GM19099 (cell line): Measurements from ENCODE around the gene FGF14.

Source experiments
- POLR2A ChIP-seq: IDR thresholded peaks from 3 replicates; pipeline ENCODE4 v1.6.1; 2011; ENCODE audit warnings: low read depth; ENCODE audit not compliant: insufficient read length; ENCODE audit errors: extremely low read depth

The FGF14 gene

DNA sequence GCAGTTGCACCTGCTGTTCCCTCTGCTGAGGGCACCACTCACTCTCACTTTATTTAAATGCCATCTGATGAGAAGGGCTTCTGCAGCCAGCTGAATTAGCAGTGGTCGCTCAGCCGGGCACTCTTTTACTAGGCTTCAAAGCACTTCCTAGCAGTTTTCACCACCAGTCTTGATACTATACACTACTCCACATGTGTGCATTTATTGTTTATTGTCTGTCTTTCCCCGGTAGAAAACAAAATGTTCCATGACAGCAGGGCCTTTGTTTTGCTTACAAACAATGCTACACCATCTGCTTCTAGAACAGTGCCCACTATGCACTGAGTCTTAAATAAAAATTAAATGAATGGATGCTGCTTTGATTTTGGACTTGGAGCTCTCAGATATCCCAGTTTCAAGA is 404.9 kb downstream of the FGF14 start:
- TF ChIP-seq POLR2A: no peak

DNA sequence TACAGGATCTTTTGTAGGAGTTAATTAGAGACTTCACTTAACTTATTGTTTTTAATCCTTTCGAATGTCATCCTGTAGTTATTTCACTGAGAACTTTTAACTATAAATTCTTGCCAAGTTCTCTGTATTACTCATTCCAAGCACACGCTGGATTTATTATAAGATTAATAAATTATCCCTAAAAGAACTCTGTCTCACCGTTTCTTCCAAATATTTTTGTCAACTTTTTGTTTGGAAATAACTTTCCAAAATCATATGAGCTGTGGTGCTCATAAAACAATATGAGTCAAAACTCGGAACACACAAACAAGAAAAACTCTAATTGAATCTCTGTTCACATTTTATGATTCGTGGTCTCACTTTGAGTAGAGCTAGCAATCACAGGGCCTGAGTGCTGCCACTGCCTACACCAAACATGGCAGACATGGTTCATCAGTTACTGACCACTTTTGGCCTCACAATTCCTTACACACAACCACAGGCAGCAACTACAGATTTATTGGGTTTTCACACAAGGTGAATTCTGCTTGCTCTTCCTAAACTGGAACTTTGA is 412.0 kb downstream of the FGF14 start:
- no peak for TF ChIP-seq POLR2A

DNA sequence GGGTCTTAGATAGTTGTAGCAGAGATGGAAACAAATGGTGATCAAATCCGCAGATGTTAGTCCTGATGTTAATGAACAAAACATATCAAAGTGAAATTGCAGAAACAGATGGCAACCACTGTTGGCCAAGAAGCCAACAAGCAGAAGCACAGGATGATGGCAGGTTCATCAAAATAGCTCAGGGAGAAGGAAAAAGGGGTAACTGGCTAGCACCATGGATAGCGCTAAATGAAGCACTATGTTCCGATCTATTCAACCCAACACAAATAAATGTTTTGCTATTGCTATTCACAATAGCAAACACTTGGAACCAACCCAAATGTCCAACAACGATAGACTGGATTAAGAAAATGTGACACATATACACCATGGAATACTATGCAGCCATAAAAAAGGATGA is 413.7 kb downstream of the FGF14 start:
- no peak for TF ChIP-seq POLR2A

DNA sequence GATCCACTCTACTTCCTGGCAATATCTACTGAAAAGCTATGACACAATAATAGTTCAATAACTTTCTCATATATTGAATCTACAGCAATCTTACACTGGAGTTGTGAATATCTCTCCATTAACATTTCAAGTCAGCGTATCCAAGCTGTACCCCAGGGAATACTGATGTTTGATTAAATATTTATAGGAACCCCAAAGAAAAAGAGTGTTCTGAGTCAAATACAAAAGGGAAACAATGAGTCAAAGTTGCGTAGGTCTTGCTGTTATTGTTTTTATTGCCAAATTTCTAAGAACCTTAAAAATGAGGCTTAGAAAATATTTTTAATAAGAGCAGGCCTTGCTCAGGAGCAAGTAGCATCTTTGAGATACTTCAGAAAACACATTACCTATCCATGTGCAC is 415.5 kb downstream of the FGF14 start:
- TF ChIP-seq POLR2A: no peak

DNA sequence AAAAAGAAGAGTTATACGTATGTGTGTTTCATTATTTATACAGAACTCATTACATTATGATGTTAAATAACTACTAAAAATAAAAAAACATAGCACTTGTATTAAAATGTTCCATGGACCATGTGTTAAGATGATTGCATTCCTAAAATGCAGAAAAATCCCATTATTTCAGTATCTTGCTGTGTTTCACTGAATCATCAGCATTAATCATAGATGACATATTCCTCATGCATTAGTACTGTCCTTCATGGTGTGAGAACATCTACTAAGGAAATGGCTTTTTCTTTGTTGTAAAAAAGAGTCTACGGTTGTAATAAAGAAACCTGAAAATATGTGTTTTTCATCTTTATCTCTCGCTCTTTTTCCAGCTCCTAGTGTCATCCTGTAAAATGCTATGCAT is 416.5 kb downstream of the FGF14 start:
- no peak for TF ChIP-seq POLR2A

DNA sequence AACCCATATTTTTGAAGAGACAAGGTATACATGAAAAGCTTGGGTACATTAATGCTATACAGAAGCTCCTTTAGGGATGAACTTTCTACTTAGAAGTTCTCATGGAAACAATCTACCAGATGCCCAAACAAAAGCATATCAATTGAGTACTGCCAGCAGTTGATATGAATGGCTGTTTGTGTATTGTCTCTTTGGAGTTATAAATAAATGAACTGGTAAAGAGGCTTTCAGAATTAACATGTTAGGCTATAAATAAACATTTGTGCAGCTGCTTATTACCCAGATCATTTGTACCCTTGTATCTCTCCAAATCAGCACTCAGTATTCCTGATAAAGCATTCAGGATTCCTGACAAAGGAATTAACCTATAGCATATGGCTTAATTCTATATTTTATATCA is 418.9 kb downstream of the FGF14 start:
- no peak for TF ChIP-seq POLR2A

DNA sequence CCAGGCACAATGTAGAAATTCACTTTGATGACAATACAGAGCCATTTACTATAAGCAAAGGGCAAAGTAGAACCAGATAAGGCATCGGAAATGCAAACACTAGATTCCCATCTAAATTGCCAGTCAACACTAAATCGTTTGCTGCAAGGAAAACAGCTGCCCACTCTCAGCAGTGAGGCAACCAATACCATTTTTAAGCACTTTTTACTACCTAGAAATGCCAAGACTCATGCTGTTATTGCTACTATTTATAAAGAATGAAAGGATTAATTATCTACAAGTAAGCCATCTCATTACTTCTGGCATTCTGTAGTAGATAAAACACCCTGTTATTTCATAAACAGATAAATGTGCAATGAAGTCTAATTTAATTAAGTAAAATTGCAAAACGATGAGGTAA is 422.0 kb downstream of the FGF14 start:
- no peak for TF ChIP-seq POLR2A

DNA sequence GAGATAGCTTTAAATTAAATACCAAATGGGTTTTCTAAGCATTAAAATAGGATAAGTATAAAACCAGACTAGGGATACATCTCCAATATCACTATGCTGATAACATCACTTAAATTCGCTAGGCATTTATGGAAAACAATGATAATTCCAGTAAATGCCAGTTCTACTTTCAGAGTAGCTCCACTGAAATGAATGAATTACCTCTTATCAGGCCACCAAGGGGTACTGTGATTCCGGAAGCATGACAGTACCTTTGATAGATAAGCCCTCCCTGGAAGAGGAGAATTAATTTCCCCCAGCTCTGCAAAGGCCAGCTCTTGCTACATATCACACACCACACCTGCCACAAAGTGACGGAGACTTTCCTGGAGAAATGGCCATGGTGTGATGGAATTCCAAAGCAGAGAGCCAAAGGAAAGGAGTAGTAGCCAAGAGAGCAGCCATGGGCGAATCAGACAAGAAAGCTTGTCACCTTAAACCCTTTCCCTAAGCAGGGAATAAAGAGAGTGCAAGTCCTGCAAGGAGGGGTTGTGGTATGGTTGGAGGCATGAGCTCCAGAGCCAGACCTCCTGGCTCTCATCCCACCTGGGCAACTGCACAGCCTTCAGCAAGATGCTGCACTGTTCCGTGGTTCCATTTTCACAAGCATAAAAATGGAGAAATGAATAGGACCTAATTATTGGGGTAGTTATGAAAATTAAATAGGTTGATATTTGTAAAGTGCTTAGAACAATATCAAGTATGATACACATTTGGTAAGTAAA is 423.1 kb downstream of the FGF14 start:
- no peak for TF ChIP-seq POLR2A

DNA sequence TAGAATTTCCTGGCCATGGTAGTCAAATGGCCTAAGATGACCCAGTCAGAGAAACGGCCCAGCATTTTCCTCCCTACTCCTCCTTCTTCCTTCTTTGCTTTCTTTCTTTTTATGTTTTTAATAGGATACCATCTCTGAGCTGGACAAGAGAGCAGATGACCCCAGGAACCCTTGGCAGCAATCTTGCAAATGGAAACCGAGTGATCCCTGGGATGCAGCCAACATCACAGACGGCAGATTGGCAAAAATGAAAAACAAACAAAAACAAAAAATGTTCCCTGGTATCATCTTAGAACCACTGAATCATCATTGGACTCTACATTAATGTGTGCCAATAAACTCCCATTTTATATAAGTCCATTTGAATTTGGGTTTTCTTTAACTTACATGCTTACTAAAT is 424.4 kb downstream of the FGF14 start:
- TF ChIP-seq POLR2A: no peak

DNA sequence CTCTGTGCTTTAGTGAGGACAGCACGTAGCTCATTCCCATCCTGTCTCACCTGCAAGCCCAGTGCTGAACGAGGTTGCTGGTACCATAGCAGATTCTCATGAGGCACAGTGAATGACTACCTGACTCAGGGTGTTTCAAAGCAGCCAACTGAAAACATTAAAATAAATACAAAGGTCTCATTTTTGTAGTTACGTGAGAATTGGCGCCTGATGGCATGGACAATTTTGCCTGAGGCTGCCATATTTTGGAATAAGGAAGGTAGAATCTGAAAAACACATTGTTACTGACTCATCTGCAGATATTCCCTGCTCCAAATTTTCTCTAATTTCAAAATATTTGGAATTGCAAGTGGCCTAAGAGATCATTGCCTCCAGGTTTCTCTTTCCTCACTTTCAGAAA is 429.7 kb downstream of the FGF14 start:
- no peak for TF ChIP-seq POLR2A

DNA sequence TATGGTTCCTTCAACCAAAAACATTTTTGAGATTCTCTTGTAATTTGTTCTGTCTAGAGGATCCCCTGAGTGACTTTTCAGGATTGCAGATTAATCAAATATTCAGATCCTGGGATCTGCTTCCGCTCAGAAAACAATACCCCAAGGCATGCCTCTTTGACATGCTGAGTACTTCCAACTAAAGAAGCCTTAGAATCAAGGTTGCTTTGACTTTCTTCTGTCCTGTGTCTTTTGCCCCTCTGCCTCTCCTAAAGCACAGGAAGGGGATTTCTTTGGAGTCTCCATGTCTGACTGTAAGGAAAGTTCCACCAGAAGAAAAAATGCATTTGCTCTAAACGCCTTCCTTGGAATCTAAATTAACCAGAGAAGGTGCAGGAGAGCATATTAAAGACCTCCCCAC is 431.5 kb downstream of the FGF14 start:
- no peak for TF ChIP-seq POLR2A

DNA sequence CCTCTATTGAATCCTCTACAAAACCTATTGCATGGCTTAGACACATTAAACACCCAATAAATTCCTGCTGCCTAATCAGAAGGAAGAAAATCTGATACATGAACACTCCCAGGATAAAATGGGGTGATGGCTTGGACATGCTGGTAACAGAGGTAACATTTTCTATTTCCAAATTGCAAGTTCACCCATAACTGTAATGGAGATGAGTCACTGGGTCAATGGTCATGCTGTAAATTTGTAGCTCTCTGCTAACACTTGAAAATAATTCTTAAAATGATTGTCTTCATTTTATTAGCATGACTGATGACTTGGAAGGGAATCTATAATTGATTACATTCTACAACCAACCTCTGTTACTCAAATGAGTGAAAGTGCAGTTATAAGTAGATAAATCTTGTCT is 434.1 kb downstream of the FGF14 start:
- TF ChIP-seq POLR2A: no peak

DNA sequence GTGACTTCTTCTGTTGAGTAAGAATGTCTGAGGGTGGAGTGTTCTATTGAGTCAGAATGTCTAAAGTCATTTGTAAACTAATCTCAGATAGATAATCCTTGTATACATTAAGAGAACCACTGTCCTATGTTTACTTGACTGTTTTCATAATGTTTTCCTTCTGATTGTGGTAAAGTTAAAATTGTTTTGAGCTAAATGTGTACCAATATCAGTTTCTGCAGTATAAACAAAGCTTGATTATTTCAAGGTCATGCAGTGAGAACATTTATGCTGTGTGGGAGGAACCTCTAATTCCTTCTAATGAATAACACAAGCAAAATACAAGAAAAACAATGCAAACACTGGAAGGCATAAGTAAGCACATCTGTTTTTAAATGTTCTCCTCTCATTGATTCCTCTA is 434.6 kb downstream of the FGF14 start:
- no peak for TF ChIP-seq POLR2A

DNA sequence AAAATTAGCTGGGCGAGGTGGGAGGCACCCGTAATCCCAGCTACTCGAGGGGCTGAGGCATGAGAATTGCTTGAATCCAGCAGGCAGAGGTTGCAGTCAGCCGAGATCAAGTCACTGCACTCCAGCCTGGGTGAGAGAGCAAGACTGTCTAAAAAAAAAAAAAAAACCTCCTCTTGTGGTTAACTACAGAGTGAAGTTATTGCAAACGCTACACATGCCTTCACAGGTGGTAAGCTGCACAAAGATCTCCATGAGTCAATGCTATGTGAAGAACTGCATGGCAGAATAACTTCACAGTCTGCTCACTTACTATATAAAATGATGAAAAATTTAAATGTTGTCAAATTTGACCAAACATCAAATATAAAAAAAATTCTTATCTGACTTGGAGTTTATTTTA is 436.8 kb downstream of the FGF14 start:
- TF ChIP-seq POLR2A: no peak

DNA sequence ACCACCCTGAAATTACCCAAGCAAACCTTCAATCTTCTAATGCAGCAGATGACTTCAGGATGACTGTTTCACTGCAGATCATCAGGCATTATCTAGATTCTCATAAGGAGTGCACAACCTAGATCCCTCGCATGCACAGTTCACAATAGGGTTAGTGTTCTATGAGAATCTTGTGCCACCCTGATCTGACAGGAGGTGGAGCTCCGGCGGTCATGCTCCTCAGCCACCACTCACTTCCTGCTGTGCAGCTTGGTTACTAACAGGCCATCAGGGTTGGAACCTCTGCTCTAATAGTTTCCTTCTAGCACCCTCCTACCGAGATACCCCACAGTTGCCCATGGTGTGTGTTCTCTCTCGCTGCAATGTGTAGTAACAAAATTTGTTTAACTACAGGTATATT is 442.8 kb downstream of the FGF14 start:
- TF ChIP-seq POLR2A: no peak

DNA sequence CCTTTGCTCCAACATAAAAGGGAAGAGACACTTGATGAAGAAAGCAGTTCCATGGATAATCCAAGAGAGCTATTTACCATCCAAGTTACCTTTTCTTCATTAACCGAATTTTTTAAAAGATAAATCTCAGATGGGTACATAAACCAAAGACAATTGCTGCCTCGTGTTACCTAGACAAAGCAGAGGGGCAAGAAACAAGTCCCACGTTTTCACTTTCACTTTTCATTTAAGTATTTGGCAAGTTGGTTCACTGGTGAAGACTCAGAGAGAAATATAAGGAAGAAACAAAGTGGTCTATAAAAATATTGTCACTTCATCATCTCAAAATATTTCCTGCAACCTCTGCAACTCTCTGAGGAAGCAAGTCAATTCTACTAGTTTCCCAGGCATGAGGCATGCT is 446.1 kb downstream of the FGF14 start:
- TF ChIP-seq POLR2A: no peak

DNA sequence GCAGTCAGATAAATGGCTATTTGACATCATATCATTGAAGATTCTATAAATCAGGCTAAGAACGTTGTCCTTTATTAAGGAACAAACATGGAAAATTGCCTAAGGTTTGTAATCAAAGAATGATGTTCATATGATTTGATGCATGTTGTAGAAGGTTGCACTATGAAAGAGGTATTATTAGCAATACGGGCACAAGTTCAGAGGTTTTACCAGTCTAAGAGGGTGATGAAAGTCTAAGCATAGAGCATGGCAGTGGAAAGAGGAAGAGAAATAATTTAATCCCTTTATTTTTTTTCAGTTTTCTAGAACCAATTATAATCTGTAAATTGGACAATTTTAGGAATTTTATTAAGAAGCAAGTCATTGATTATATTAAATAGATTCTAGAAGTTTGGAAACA is 450.7 kb downstream of the FGF14 start:
- TF ChIP-seq POLR2A: no peak
